ENCODE data around the gene SSBP4.

SSBP4 gene

DNA sequence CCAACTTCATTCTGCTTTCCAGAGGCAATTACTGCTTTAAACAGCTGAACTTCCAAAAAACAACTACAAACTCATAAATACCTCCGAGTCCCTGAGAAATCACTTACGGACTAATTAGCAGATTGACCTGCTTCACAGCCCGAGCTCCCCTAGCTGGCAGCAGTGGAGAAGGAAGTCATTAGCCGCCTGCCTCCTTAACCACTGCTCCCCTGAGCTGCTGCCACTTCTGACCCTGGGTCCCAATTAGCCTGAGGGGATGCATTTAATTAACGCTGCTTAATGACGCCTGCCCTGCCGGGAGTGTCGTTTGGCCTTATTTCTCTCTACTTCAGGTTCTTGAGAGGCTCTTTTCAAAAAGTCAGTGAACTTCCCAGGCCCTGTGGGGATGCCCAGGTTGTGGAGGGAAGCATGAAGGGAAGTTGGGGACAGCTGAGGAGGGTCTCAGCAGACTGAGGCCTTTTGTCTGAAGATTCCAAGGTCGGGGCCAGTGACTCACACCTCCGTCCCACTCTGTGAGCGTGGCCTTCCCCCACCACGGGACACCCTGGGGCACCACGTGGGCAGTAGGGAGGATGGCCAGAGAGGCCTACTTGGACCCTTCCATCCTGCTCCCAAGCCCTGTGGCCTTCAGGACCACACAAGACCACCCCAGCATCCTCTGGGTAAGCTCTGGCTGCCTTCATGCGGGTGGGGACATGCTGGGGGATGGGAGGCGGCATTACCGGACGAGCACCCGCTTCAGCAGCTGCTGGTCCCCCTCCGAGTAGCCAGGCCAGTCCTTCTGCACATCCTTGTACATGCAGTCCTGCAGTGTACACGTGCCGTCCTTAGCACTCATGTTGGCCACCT lies 38.5 kb downstream of the SSBP4 start:
- no peak overlapping the region for H3K4me3 ChIP-seq (ENCODE audit: low read depth, low read length)
- TF ChIP-seq CTCF (IDR thresholded peaks at IDR 0.05; ENCODE audit: low read depth, low read length, missing control alignments) = no peak
- DNase-seq (ENCODE audit: low read depth) = no peak

- no peak overlapping the region for H3K4me3 ChIP-seq (ENCODE audit: low read depth, low read length)
- no peak for TF ChIP-seq CTCF (IDR thresholded peaks at IDR 0.05; ENCODE audit: low read depth, low read length, missing control alignments)
- no peak for DNase-seq (ENCODE audit: low read depth)
These were observed 41.7 kb downstream of the SSBP4 start for GRCh38 chr19:18460900-18461299.

DNA sequence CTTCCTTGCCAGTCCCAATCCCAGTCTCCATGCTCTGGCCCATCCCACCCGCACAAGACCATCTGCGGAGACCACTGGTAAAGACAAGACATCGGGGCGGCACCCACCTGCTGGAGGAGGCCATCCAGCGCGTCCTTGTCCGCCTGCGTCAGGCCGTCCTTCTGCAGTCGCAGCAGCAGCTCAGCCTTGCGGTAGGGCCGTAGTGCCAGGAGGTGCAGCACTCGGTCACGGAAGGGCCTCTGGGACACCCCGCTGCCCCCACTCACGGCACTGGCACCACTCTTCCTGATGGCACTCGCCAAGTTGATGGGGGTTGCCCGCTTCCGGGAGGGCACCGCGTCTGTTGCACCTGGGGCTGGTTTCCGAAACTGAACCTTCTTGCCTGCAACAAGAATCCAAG lies 42.3 kb downstream of the SSBP4 start:
- H3K4me3 ChIP-seq (ENCODE audit: low read depth, low read length) = no peak overlapping the region
- no peak for TF ChIP-seq CTCF (IDR thresholded peaks at IDR 0.05; ENCODE audit: low read depth, low read length, missing control alignments)
- no peak for DNase-seq (ENCODE audit: low read depth)

DNA sequence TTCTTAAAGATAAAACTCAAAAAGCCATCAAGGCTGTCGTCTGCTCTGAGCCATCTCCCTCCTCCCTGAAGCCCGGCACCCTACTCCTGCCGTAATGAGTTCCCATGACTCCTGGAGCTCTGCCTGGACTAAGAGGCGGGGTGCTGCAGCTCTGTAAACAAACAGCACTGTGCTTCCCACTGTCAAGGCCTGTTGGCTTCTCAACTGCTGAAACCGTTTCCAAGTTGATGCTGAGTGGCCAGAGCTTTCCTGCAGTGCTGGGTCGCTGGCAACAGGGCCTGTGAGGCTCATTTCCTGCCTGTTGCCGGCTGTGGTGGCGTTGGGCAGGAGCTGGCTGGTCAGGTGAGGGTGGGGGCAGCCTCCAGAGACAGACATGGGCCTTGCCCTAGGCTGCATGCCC lies 45.4 kb downstream of the SSBP4 start:
- no peak for DNase-seq (ENCODE audit: low read depth)
- no peak for TF ChIP-seq CTCF (IDR thresholded peaks at IDR 0.05; ENCODE audit: low read depth, low read length, missing control alignments)
- H3K4me3 ChIP-seq (ENCODE audit: low read depth, low read length) = no peak overlapping the region

DNA sequence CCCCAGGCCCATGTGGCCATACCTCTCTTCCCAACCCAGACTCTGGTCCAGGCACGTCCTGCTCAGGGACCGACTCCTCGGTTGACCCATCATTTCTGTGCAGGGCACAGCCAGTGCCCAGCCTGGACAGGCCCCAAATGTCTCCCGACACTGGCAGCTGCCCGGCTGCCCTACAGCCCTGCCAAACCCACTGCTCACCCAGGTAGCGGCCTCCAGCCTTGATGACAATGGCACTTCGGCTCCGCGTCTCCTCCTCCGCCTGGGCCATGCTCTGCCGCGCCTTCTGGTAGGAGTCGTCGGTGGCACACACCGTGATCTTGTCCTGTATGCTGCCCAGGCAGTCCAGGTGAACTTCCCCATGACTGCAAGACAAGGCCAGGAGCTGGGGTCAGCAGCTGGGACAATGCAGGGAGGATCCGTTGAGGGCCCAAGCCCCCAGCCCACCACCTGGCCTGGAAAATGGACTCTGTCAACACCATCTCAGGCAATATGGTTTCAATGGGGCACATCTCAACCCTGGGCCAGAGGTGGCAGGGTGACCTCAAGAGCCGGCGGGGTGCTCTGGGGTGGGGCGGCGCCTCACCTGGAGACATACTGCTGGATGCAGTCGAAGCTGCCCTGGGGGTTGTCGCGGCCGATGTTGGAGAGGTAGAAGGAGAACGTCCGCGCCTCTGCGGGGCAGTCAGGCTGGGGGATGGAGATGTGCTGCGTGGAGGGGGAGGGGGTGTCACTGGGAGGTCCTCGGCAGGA lies 46.2 kb downstream of the SSBP4 start:
- TF ChIP-seq CTCF (IDR thresholded peaks at IDR 0.05; ENCODE audit: low read depth, low read length, missing control alignments) = no peak
- DNase-seq (ENCODE audit: low read depth) = no peak
- no peak overlapping the region for H3K4me3 ChIP-seq (ENCODE audit: low read depth, low read length)

GRCh38 chr19:18465964-18466339 lies 46.8 kb downstream of the SSBP4 start:
- TF ChIP-seq CTCF (IDR thresholded peaks at IDR 0.05; ENCODE audit: low read depth, low read length, missing control alignments) = no peak
- no peak overlapping the region for H3K4me3 ChIP-seq (ENCODE audit: low read depth, low read length)
- DNase-seq (ENCODE audit: low read depth) = no peak
